HG03060 (cell line): ENCODE results near the gene TRAF3IP3.

Experiments
- ATAC-seq: cut with Tn5 transposase; IDR thresholded peaks from one replicate; pipeline ENCODE4 v1.9.1; 2021; ENCODE audit warnings: low read depth, moderate number of reproducible peaks; ENCODE audit not compliant: unreplicated experiment

TRAF3IP3 gene, protein sequence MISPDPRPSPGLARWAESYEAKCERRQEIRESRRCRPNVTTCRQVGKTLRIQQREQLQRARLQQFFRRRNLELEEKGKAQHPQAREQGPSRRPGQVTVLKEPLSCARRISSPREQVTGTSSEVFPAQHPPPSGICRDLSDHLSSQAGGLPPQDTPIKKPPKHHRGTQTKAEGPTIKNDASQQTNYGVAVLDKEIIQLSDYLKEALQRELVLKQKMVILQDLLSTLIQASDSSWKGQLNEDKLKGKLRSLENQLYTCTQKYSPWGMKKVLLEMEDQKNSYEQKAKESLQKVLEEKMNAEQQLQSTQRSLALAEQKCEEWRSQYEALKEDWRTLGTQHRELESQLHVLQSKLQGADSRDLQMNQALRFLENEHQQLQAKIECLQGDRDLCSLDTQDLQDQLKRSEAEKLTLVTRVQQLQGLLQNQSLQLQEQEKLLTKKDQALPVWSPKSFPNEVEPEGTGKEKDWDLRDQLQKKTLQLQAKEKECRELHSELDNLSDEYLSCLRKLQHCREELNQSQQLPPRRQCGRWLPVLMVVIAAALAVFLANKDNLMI

DNA sequence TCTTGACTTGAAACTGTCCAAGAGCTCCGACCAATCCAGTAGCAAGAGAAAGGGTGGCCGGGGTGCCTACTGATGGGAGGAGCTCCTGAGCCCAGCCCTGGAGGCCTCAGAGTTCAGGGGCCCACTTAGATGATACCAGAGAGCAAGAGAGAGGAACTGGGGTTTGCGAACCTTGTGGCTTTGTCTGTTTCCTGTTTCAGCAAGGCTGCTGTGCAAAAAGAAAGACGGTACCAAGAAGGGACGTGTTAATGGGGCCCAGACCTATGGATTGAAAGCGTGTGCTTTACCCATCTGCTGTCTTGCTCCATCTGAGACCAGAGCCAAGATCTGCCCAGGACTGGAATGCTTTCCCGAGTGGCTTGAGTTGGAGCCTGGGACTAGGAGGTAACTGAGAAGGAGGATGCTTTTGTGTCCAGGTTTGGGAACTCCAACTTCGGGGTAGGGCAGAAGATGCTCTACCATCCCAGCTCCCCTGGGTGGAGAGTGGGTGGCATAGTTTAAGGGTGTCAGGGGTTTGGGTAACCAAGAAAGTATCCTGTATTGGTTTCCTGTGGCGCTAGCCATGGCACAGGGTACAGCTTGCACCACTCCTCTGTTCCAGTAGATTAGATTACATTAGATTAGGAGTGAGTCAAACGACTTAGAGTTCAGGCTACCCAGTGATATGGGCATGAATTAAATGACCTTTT is at the start of gene TRAF3IP3:
TRAF3IP3 (plus strand) TSS at position 128 of the 689 bp plus-strand sequence. CDS start 3,987 bp downstream, outside the sequence.
- peak; percentile 42 for ATAC-seq

DNA sequence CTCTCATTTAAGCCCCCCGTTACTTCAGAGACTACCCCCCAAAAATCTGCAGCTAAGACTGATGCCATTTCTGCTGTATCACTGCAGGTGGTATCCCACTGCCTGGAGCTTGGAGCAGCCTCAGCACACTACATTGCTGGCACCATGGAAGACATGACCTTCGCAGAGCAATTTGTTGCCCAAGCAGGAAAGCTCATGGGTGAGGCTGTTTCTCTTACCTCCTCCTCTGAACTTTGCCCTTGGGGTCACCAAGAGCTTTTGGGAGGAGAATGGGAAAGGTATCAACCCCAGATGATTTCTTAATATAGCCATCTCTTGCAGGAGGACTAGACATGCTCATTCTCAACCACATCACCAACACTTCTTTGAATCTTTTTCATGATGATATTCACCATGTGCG is 49.2 kb upstream of the TRAF3IP3 start:
- ATAC-seq, result no peak

DNA sequence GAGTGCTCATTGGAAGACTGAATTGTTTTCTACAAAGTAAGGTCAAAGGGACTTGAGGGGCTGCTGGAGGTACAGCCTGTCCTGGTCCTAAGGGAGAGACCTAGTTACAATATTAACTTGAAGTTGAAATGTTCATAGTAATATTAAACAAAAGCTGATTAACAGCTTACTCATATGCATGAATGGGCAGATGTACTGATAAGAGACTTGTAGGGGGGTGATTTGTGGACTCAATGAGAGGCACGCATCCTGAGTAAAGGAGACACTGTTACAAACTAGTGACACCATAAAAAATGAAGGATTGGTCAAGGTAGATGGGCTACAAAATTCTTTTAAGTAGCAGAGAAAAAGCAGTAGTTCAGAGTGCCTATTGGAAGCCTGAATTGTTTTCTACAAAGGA is 48.5 kb upstream of the TRAF3IP3 start:
- no peak for ATAC-seq

DNA sequence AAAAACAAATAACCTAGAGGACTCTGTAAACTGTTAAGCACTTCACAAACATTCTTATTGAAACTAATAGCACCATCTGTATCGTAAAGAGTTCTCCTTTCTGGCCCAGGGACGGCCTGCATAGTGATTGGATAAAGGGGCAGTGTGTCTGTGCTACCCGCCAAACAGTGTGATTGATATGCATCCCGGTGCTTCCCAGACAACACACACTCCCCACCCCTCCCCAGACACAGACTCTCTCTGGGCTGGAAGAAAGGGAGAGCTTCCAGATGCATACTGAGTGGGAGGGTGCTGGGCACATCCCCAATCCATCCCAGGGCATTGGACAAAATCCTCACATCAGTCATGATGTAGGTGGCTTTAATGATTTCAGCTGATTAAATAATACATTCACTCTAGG is 47.6 kb upstream of the TRAF3IP3 start:
- no peak for ATAC-seq

DNA sequence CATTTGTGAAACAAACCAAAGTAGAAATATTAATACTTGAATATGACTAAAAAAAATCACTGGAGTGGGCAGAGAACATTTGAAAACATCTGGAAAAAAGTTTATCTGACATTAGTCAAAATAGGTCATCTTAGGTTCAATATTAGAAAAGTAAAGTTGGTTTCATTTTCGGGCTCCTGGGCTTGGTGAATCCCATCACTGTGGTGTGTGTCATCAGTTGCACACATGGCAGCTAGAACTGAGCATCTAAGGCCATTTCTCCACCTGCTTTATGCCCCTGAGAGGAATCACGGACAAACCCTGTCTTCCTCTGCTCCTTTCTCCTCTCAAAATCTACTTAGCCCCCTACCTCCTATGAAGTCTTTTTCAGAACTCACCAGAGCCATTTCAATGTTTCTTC is 45.8 kb upstream of the TRAF3IP3 start:
- no peak for ATAC-seq

DNA sequence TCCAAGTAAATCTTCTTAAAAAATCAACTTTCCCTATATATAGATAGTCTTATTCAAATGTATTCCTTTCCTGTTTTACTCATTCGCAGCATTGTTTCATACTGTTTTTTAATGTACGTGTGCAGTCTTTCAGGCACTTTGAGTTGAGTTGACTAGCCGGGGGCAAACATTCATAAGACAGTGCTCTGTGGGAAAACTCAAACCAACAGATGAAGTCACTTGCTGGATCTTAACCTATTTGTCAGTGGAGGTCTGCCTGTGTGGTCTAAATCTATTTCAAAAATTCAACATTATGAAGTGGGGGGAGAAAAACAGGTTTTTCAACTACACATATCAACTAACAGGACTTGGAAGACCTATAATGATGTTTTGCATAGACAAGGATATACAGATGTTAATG is 45.0 kb upstream of the TRAF3IP3 start:
- no peak for ATAC-seq

DNA sequence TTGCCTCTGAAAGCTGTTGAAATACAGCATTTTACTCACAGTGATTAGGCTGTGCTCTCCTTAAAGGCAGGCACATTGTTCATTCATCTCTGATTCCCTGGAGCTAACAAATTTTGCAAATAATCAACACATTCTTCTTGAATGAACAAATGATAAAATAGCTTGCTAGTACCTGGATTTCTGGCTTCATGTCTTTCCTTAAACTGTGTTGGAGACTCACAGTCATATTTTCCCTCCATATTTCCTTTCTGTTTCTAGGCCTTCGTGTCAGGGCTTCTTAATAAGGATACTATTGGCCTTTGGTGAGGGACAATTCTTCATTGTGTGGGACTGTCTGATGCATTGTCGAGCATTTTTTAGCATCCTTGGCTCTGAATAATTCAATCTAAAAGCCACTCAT is 41.5 kb upstream of the TRAF3IP3 start:
- ATAC-seq, result no peak

DNA sequence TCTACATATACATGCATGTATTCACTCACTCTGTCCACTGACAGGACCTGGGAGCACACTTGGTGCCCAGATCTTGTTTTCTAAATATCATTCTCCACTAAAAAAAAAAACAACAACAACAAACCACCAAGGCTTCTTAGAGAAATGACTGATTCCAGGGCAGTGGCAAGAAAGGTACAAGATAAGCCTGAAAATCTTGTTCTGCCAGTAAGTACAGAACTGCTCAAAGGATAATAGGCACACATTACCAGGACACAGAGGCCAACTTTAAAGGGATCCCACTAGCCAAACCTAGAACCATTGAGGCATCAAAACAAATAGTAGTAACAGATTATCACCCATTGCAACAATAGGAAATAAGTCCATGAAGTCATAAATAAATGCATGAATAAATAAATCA is 40.5 kb upstream of the TRAF3IP3 start:
- no peak for ATAC-seq

DNA sequence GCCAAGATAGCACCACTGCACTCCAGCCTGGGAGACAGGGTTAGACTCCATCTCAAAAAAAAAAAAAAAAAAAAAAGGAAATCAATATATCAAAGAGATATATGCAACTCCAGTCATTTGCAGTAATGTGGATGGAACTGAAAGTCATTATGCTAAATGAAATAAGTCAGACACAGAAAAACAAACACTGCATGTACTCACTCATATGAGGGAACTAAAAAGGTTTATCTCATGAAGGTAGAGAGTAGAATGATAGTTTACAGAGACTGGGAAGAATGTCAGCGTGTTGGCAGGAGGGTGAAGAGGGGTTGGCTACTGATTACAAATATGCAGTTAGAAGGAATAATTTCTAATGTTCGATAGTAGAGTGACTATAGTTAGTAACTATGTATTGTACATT is 38.0 kb upstream of the TRAF3IP3 start:
- no peak for ATAC-seq

DNA sequence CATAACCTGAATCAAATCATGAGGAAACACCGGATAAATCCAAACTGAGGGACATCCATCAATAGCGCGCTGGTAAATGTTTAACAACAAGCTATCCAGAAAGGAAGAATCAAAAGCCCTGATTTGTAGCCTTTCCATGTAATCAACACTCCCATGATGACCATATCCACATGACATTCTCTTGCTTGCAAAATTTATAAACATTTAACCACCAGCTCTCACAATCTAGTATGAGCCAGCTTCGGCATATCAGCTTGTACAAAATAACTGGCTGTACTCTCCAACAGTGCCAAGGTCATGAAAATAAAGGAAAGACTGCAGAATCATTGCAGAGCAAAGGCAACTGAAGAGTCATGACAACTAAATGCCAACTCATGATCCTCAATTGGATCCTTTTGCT is 35.5 kb upstream of the TRAF3IP3 start:
- no peak for ATAC-seq

DNA sequence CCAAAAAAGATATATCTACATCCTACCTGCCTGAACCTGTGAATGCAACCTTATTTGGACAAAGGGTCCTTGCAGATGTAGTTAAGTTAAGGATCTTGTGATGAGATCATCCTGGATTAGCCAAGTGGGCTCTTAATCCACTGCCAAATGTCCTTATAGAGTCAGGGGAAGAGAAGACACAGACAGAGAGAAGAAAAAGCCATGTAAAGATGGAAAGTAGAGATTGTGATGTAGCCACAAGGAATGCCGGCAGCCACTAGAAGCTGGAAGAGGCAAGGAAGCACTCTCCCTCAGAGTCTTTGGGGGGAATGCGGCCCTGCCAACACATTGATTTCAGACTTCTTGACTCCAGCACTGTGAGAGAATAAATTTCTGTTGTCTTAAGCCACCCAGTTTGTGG is 35.0 kb upstream of the TRAF3IP3 start:
- no peak for ATAC-seq

DNA sequence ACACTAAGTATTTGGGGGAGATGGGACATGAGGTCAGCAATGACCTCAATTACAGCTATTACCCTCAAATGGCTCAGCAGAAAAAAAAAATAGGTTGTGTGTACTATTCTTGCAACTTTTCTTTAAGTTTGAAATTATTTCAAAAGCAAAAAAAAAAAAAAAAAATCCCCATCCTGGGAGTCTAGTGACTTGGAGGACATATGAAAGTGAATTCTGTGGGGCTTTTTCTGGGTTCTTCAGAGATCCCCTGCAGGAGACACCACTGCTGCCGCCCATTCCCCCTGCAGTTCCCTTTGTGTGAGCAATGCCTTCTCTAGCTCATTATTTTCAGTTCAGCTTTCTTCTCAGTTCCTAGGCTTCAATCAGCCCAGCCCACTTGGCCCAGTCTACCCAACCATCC is 34.5 kb upstream of the TRAF3IP3 start:
- ATAC-seq, result no peak

DNA sequence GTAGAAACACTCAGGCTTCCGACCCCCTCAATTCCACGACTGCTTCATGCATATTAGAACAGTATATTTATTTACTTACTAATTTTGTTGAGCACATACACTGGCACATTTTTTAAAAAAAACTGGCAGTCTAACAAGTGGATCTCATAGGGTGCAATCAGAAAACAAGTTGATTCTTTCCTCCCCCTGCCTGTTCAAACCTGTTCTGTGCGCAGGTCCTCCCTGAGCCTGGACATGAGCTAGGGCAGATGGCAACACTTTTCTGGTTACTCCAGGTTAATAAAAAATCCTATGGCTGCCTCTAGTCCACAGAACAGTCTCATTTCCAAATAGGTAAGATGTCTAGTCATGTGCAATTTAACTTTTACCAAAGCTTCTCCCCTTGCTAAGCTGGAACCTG is 32.6 kb upstream of the TRAF3IP3 start:
- no peak for ATAC-seq

DNA sequence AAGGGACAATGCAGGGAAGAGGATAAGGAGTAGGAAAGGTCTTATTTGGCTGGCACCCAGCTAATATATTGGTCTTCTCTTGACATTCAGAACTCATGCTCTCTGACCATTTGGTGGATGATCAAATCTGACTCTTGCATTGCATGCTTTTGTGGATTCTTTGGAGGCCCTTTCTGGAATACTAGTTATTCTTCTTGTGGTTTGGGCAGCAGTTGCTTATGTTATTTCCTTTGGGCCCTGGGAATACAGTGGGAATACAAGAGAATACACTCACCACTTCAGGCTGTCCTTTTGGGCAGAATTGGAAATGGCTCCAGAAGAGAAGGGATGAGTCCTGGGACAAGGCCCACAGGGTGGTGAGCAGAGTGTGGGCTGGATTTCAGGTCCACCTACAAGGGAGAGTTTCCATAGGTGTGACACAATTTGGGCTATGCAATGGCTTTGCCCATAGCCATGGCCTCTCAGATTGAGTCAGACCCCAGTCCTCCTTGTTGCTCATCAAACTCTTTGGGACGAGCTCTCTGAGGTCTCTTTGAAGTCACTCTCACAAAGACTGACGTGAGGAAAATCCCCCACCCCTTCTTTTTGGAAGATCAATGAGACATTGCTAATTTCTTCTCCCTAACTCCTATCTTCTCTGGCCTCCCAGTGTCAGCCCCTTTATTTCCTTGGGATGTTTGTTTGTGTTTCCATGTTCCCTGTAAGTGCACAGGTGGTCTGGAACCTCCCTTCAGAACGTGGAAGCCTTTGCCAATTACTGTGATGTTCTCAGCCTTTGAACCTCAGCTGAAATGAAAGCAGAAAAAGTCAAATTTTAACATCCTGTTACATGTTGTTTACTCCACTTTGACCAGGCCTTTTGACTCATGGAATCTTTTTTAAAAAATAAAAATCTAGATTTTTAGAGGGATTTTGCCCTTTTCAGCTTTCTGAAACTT is 31.8 kb upstream of the TRAF3IP3 start:
- no peak for ATAC-seq

DNA sequence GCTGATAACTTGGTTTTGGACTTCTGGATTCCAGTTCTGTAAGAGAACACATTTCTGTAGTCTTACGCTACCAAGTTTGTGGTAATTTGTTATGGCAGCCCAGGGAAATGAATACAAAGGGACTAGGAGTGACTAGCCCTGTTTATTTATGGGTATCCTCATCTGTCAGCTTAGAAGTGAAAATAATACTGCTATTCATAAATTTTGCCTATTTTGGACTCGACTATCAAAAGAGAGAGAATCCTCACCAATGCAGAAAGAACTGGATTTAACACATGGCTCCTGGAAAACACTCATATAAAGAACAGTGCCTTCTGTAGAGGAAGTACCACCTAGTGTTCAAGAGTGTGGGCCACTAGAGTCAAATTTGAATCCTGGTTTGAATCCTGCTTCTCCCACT is 28.6 kb upstream of the TRAF3IP3 start:
- no peak for ATAC-seq

DNA sequence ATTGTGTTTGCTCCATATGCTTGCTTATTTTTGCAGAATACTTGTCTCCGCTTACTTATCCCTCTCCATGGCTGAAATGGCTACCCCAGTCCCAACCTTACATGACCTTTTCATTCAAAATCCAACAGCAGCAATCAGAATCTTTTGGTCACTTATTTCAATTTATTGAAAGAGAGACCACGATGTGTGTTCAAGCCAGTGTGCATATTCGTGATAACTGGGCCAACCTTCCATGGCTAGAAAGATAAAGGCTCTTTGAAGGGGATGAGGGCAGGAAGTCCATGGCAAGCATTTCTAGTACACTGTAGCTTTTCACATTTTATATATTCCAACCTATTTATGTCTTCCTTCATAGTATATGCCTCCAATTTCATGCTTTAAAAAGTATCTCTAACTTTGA is 28.1 kb upstream of the TRAF3IP3 start:
- ATAC-seq, result no peak

DNA sequence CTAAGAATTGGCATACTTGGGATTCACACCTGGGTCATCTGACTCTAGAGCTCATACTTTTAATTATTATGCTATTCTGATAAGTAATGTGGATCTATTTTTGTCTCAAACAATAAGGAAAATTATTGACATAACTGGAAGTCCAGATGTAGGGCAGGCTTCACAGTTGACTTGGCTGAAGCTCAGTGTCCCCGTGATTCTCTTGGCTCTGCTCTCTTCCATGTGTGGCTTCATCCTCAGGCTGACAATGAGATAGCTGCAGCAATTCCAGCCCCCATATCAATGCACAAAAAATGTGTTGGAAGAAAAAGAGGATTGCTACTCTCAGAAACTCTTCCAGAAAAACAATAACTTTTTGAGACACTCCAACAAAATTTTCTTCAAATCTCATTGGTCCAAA is 27.4 kb upstream of the TRAF3IP3 start:
- ATAC-seq, result no peak

DNA sequence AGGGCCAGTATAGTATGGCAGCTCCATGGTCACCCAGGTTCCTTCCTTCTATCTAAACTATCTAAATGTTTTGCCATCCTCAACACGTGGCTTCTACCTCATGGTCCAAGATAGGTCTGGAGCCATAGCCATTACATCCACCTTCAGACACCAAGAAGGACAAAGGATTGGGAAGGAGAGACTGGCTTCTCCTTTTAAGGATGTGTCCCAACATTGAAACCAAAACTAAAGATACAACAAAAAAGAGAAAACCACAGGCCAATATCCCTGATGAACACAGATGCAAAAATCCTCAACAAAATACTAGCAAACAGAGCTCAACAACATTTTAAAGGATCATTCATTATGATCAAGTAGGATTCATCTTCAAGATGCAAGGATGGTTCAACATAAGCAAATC is 26.4 kb upstream of the TRAF3IP3 start:
- no peak for ATAC-seq

DNA sequence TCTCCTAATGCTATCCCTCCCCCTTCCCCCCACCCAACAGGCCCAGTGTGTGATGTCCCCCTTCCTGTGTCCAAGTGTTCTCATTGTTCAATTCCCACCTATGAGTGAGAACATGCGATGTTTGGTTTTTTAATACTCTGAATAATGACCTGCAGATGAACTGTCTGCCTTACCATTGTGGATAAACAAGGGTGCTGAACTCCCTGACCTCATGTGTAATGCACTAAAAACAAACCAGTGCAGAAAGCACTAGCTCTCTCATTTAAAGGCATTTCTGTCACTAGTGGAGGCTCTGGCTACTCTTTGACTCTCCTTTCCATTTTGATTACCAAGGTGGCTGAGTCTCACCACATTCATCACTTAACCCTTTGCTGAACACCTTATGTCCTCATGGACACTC is 23.1 kb upstream of the TRAF3IP3 start:
- no peak for ATAC-seq

DNA sequence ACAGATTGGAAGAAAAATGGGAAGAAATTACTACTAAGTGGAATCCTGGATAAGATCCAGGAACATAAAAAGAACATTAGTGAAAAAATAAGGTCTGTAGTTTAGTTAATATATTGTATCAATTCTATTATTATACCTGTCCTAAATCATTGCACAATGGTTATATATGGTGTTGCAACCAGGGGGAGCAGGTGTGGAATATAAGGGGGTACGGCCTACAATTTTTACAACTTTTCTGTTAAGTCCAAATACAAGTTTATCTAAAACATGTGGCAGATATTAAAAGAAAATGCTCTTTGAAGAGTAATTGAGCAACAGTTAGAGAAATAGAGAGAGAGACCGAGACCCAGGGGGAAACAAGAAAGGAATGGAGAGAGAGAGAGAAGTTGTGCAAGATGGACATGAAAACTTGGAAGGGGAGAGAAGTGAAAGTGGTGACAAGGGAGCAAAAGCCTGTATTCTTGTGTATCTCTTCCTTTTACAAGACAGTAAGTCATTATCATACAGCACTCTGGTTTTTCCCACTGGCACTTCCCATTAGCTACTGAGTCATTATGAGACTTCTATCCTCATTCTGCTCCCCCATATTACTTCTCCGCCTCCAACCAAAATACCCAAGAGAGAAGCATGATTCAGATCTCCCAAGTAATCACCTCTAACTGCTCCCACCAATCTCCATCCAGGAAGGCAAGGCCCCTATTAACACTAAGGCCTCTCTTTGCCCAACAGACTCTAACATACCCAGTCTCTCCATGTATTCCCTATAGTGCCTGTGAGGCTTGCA is 22.3 kb upstream of the TRAF3IP3 start:
- ATAC-seq, result no peak
